Naive B cell (primary cell): ENCODE data around the gene RNF157. TPM values are rescaled to one million over a fixed set of nuclear protein-coding genes. Genes with fewer than 3 reads are reported as not detected.

Source experiments
- ATAC-seq, 2 donors: fragments of 150-1000 bp; cut with Tn5 transposase; 2 replicates each; pipeline ENCODE4 v1.10.0; 2021; ENCODE audit warnings: low read depth in 2 of 2, mild to moderate bottlenecking in 2 of 2, moderate library complexity in 2 of 2
- DNase-seq: peaks from one replicate; pipeline ENCODE4 v3.0.0; 2022
- H3K27ac Mint-ChIP-seq, 6 donors: one replicate each; pipeline ENCODE4 v1.8.0; 2020 to 2022; ENCODE audit warnings: mild to moderate bottlenecking in 6 of 6, mixed read lengths in 6 of 6, moderate library complexity in 5 of 6, inconsistent platforms in 2 of 6
- H3K27me3 Mint-ChIP-seq, 3 donors: one replicate each; pipeline ENCODE4 v1.8.0; 2021 to 2022; ENCODE audit warnings: mixed read lengths in 3 of 3, mild to moderate bottlenecking in 1 of 3
- H3K36me3 Mint-ChIP-seq, 2 donors: one replicate each; pipeline ENCODE4 v1.8.0; 2020 to 2022; ENCODE audit warnings: mixed read lengths in 2 of 2, inconsistent platforms in 1 of 2, mild to moderate bottlenecking in 1 of 2
- H3K4me1 Mint-ChIP-seq, 3 donors: one replicate each; pipeline ENCODE4 v1.8.0; 2020 to 2022; ENCODE audit warnings: mixed read lengths in 3 of 3, inconsistent platforms in 1 of 3, mild to moderate bottlenecking in 1 of 3, moderate library complexity in 1 of 3
- H3K4me3 Mint-ChIP-seq, 8 donors: one replicate each; pipeline ENCODE4 v1.8.0; 2020 to 2022; ENCODE audit warnings: mild to moderate bottlenecking in 8 of 8, mixed read lengths in 8 of 8, moderate library complexity in 8 of 8, inconsistent platforms in 2 of 8
- H3K9me3 Mint-ChIP-seq, 7 donors: one replicate each; pipeline ENCODE4 v1.8.0; 2020 to 2022; ENCODE audit warnings: mixed read lengths in 7 of 7, mild to moderate bottlenecking in 5 of 7, inconsistent platforms in 2 of 7, moderate library complexity in 1 of 7
- polyA plus RNA-seq, 6 donors: library from polyadenylated mRNA; unstranded; fragments of 300-500 nt; fragmentation: Illumina TruSeq; gene quantifications; one replicate each; pipeline ENCODE4 v1.2.3, GENCODE V29; 2021; ENCODE audit warnings: low read depth in 6 of 6

RNF157 gene
- polyA plus RNA-seq, 6 donors from 2014 or later, result 0.09 to 0.71 (median 0.22) TPM; not detected in 1

GRCh38 chr17:76176701-76177574 lies 63.4 kb downstream of the RNF157 start:
- Mint-ChIP-seq H3K4me1 (peaks cover under 1 to 7% (median 1%) of the 10 kb centered on the region in 3 donors), H3K9me3 (no peaks in the 10 kb centered on the region), H3K4me3 (no peak overlapping the region), H3K27ac (no peak overlapping the region), H3K36me3 (no peaks in the 10 kb centered on the region), H3K27me3 (no peaks in the 10 kb centered on the region)
- DNase-seq (no peak), ATAC-seq (no peak)

GRCh38 chr17:76174037-76174436 lies 66.3 kb downstream of the RNF157 start:
- Mint-ChIP-seq H3K27me3 (no peaks in the 10 kb centered on the region), H3K9me3 (no peaks in the 10 kb centered on the region), H3K4me3 (no peak overlapping the region), H3K27ac (no peak overlapping the region), H3K4me1 (no peaks in the 10 kb centered on the region), H3K36me3 (no peaks in the 10 kb centered on the region)
- ATAC-seq (no peak), DNase-seq (no peak)

GRCh38 chr17:76173474-76173873 lies 66.8 kb downstream of the RNF157 start:
- ATAC-seq (no peak), DNase-seq (no peak)
- H3K27me3 Mint-ChIP-seq, result no peaks in the 10 kb centered on the region
- H3K27ac Mint-ChIP-seq, result no peak overlapping the region
- H3K36me3 Mint-ChIP-seq, result no peaks in the 10 kb centered on the region
- H3K4me3 Mint-ChIP-seq, result no peak overlapping the region
- no peaks in the 10 kb centered on the region for H3K9me3 Mint-ChIP-seq
- no peaks in the 10 kb centered on the region for H3K4me1 Mint-ChIP-seq

DNA sequence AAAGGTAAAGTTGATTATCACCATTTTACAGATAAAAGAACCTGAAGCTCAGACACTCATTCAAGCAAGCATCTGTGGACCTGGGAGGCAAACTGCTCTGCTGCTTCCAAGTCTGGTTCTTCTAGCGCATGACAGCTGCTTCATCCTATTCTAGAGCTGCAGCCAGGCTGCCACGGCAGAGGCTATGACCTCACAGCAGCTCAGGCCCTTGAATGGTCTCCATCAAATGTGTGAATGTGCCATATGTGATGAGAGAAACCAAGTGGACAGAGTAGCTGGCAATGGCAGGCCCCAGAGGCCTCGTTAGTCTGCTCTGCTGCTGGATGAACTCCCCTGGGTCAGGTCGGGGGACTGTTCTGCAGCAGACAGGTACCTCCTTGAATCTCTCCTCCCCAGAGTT lies 68.6 kb downstream of the RNF157 start:
- DNase-seq (no peak), ATAC-seq (no peak)
- H3K27me3 Mint-ChIP-seq, result no peaks in the 10 kb centered on the region
- no peaks in the 10 kb centered on the region for H3K36me3 Mint-ChIP-seq
- H3K4me1 Mint-ChIP-seq, result no peaks in the 10 kb centered on the region
- H3K4me3 Mint-ChIP-seq, result no peak overlapping the region
- no peak overlapping the region for H3K27ac Mint-ChIP-seq
- no peaks in the 10 kb centered on the region for H3K9me3 Mint-ChIP-seq

GRCh38 chr17:76170114-76170513 lies 70.2 kb downstream of the RNF157 start:
- DNase-seq (no peak), ATAC-seq (no peak)
- Mint-ChIP-seq H3K27ac (peak overlapping the region in 1 of 6 donors; percentile 49), H3K4me1 (no peaks in the 10 kb centered on the region), H3K36me3 (no peaks in the 10 kb centered on the region), H3K4me3 (no peak overlapping the region), H3K27me3 (no peaks in the 10 kb centered on the region), H3K9me3 (no peaks in the 10 kb centered on the region)

DNA sequence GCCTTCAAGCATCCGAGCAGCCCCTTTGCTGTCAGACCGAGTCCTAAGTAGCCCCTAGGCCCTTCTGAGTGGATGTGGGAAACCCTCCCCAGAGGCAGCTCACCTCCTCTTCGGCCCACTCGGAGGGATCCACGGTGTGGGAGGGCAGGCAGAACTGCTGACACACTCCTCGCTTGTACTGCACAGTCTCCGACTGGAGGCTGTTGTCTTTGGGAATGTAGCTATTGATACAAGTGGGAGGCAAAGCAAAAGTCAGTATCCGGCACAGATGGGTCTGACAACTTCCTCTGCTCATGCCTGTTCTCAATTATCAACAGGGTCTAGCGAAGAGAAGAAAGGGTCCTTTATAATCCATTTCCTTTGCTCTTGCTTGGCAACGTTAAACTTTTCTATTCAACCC lies 73.4 kb downstream of the RNF157 start:
- DNase-seq, result no peak
- Mint-ChIP-seq H3K4me3 (no peak overlapping the region), H3K36me3 (no peaks in the 10 kb centered on the region), H3K27ac (no peak overlapping the region), H3K4me1 (peaks cover 0 to 3% (median 0%) of the 10 kb centered on the region in 3 donors), H3K27me3 (no peaks in the 10 kb centered on the region), H3K9me3 (no peaks in the 10 kb centered on the region)
- ATAC-seq, result no peak

- no peak overlapping the region for H3K4me3 Mint-ChIP-seq
Measured at GRCh38 chr17:76166168-76166567, 74.1 kb downstream of the RNF157 start.

DNA sequence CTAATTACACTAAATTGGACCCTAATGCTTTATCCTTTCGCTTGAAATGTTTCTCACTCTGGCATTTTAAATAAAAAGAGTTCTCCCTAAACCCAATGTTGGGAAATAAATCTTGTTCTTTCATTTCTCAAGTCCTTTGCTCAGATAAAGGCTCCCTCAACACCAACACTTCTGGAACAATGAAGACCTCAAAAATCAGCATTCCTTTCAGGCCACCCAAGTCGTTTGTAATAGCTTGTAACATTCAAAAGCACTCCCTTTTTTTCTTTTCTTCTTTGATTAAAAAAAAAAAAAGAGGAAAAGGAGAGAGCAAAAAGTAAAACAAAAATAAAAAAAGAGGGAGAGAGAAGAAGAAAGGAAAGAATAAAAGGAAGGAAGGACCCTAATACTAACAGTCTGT lies 76.0 kb downstream of the RNF157 start:
- ATAC-seq, result no peak
- Mint-ChIP-seq H3K36me3 (no peaks in the 10 kb centered on the region), H3K27ac (no peak overlapping the region), H3K4me1 (peaks cover 0 to 3% (median 0%) of the 10 kb centered on the region in 3 donors), H3K9me3 (no peaks in the 10 kb centered on the region), H3K27me3 (no peaks in the 10 kb centered on the region), H3K4me3 (no peak overlapping the region)
- no peak for DNase-seq

More at GRCh38 chr17:76166168-76166567, 74.1 kb downstream of the RNF157 start:
- Mint-ChIP-seq H3K36me3 (no peaks in the 10 kb centered on the region), H3K27ac (peak overlapping the region in 1 of 6 donors; percentile 38), H3K9me3 (no peaks in the 10 kb centered on the region), H3K27me3 (no peaks in the 10 kb centered on the region), H3K4me1 (peaks cover 0 to 3% (median 0%) of the 10 kb centered on the region in 3 donors)
- ATAC-seq, result no peak
- no peak for DNase-seq

- Mint-ChIP-seq H3K4me1 (peaks cover 0 to 3% (median 0%) of the 10 kb centered on the region in 3 donors), H3K36me3 (no peaks in the 10 kb centered on the region), H3K27ac (no peak overlapping the region), H3K9me3 (no peaks in the 10 kb centered on the region), H3K4me3 (no peak overlapping the region), H3K27me3 (no peaks in the 10 kb centered on the region)
- no peak for DNase-seq
- ATAC-seq, result no peak
Measured at GRCh38 chr17:76163919-76164318, 76.4 kb downstream of the RNF157 start.

GRCh38 chr17:76161619-76162266 lies 78.5 kb downstream of the RNF157 start:
- H3K4me3 Mint-ChIP-seq, result no peak overlapping the region
- ATAC-seq (no peak), DNase-seq (no peak)
- no peaks in the 10 kb centered on the region for H3K9me3 Mint-ChIP-seq
- peaks cover 0 to 18% (median 16%) of the 10 kb centered on the region in 3 donors for H3K27me3 Mint-ChIP-seq
- H3K4me1 Mint-ChIP-seq, result peaks cover 0 to 3% (median 0%) of the 10 kb centered on the region in 3 donors
- no peak overlapping the region for H3K27ac Mint-ChIP-seq
- no peaks in the 10 kb centered on the region for H3K36me3 Mint-ChIP-seq

DNA sequence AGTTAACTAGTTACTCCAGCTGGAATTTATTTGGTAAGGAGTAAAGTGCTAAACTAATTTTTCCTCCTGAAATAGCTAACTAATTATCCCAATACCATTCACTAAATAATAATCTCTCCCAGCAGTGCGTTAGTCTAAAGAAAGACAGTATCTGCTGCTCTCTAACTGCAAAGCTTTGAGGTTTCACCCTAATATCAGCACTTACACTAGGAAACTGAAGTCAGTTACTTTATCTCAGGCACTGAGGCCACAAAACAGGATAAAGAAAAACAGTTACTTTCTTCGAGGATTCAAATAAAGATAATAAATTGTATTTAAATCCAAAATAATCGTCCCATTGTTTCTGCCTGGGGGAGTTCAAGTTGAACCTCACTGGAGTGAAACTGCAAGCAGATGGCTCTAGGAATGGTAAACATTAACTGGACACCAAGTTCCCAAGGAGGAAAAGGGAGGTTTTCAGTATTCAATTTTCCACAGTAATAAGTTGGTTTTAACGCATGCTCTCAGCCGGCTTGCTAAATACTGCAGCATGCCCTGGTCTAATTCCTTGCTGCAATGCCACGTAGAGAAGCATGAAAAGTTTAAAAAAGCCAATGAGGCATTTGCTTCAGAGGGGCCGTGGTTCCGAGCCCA lies 79.3 kb downstream of the RNF157 start:
- peaks cover 0 to 3% (median 0%) of the 10 kb centered on the region in 3 donors for H3K4me1 Mint-ChIP-seq
- no peak for ATAC-seq

DNA sequence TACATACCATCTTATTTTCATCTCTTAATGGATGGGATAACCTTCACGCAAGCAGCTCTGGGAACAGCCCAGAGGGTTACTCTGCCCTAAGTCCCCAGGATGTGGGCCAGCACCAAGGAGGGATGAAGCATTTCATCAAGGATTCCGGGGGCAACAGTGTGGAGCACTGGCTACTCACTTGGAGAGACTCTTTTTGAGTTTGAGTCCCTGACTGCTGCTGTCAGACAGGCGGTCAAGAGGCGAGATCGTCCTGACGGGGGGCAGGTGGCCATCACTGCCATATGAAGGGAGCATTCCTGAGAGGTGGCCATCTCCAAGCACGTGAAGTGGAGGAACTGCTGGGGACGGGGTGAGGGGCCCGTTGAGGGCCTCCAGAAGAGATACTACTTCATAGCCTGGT lies 81.1 kb downstream of the RNF157 start:
- Mint-ChIP-seq H3K36me3 (no peaks in the 10 kb centered on the region), H3K27me3 (peaks cover 0 to 22% (median 19%) of the 10 kb centered on the region in 3 donors), H3K4me3 (no peak overlapping the region), H3K27ac (peak overlapping the region in 1 of 6 donors; percentile 62), H3K9me3 (no peaks in the 10 kb centered on the region), H3K4me1 (peaks cover 0 to 3% (median 0%) of the 10 kb centered on the region in 3 donors)
- DNase-seq (no peak), ATAC-seq (no peak)

More for the DNA sequence above, 79.3 kb downstream of the RNF157 start:
- Mint-ChIP-seq H3K27me3 (peaks cover 0 to 22% (median 19%) of the 10 kb centered on the region in 3 donors), H3K27ac (peak overlapping the region in 1 of 6 donors; percentile 57), H3K36me3 (no peaks in the 10 kb centered on the region), H3K9me3 (no peaks in the 10 kb centered on the region), H3K4me3 (no peak overlapping the region)
- DNase-seq, result no peak

- no peak for DNase-seq
- Mint-ChIP-seq H3K9me3 (no peaks in the 10 kb centered on the region), H3K27ac (no peak overlapping the region), H3K4me1 (peaks cover 0 to 2% (median 0%) of the 10 kb centered on the region in 3 donors), H3K36me3 (no peaks in the 10 kb centered on the region), H3K27me3 (peaks cover 0 to 22% (median 19%) of the 10 kb centered on the region in 3 donors), H3K4me3 (no peak overlapping the region)
- no peak for ATAC-seq
Measured at GRCh38 chr17:76157759-76158158, 82.5 kb downstream of the RNF157 start.
